ENCODE data around the gene UBE2L5. TPM values are rescaled to one million over a fixed set of nuclear protein-coding genes. Genes with fewer than 3 reads are reported as not detected.
A peak's percentile ranks its signal among the peaks of the same experiment; 100 is the strongest.

The UBE2L5 gene
- total RNA-seq, 4 donors from 2014 or later: 1.6 TPM; not detected in 3

DNA sequence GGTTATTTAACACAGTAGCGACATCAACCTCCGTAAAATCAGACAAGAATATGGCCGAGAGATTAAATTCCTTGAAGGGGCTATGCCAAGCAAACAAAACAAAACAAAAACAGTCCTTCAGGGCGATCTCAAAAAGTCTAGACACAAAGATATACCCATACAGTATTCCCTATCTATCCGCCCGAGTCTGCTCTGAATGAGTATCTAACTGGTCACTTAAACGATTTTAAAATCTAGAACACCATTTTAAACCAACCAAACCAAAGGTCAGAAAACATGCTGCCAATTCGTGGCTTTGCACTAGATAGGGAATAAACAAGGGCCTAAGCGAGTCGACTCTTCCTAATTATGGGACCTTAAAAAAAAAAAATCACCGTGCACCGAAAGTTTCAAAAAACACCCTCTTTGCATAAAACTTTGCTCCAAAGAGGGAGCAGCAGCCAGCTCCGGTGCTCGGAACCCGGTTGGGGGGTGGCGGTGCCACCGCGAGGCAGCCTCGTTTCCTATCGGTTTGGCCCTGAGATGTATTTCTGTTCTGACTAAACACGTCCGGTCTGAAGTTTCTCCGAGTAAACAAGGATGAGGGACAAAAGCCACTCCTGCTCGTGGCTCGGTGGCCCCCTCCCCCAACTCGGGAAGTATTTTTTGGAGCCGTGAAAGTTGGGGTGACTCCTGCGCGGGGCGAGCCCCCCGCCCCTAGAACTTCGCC, 41.6 kb downstream of the UBE2L5 start:
- TF ChIP-seq, protein P1, sequence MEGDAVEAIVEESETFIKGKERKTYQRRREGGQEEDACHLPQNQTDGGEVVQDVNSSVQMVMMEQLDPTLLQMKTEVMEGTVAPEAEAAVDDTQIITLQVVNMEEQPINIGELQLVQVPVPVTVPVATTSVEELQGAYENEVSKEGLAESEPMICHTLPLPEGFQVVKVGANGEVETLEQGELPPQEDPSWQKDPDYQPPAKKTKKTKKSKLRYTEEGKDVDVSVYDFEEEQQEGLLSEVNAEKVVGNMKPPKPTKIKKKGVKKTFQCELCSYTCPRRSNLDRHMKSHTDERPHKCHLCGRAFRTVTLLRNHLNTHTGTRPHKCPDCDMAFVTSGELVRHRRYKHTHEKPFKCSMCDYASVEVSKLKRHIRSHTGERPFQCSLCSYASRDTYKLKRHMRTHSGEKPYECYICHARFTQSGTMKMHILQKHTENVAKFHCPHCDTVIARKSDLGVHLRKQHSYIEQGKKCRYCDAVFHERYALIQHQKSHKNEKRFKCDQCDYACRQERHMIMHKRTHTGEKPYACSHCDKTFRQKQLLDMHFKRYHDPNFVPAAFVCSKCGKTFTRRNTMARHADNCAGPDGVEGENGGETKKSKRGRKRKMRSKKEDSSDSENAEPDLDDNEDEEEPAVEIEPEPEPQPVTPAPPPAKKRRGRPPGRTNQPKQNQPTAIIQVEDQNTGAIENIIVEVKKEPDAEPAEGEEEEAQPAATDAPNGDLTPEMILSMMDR (IDR thresholded peaks at IDR 0.05): no peak
- DNase-seq (ENCODE audit: low spot score): no peak
- ATAC-seq (ENCODE audit: low FRiP score): peak; percentile 6

DNA sequence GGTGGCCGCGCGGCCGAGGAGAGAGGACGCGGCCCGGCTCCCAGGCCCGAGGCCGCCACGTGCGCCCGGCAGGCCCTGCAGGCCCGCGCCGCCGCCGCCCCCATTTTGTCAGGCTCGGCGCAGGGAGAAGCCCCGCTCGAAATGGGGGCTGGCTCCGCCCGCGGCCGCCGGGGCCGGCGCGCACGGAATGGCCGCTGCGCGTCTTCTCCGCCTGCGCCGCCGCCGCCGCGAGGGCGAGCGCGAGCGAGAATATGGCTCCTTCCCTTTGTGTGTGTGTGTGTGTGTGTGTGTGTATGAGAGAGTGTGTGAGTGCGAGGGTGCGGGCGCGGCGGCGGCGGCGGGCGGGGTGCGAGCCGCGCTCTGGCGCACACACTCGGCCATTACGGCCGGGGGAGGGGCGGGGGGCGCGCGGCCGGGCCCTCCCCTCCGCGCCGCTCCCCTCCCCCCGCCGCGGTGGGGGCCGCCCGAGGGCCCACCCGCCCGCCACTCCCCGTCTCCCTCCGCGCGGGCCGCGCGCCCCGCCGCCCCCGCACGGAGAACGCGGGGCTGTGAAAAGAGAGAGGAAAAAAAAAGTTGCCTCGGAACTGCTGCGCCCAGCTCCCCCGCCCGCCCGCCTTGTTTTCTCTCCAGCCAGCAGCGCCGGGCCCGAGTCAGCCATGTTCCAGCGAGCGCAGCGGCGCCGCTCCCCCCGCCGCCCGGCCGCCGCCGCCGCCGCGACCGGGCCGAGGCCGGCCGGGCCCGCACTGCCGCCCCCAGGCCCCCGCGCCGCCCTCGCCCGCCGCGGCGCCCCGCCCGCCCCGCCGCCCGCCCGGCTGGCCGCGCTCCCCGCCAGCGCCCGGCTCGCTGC, 42.4 kb downstream of the UBE2L5 start:
- TF ChIP-seq, protein P1 (IDR thresholded peaks at IDR 0.05): no peak
- ATAC-seq (ENCODE audit: low FRiP score) (peak; percentile 69), DNase-seq (ENCODE audit: low spot score) (peak; percentile 35)

DNA sequence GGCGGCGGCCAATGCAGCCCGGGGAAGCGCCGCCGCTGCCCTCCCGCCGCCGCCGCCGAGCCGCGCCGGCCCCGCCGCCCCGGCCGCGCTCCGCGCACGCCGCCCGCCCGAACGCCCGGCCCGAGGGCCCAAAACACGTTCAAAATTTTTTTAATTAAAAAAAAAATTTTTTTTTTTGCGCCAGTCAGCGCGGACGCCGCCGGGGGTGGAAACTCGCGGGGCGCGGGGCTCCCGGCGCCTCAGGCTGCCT, 43.0 kb downstream of the UBE2L5 start:
- ATAC-seq (ENCODE audit: low FRiP score) (no peak), DNase-seq (ENCODE audit: low spot score) (no peak)
- TF ChIP-seq, protein P1 (IDR thresholded peaks at IDR 0.05): no peak

DNA sequence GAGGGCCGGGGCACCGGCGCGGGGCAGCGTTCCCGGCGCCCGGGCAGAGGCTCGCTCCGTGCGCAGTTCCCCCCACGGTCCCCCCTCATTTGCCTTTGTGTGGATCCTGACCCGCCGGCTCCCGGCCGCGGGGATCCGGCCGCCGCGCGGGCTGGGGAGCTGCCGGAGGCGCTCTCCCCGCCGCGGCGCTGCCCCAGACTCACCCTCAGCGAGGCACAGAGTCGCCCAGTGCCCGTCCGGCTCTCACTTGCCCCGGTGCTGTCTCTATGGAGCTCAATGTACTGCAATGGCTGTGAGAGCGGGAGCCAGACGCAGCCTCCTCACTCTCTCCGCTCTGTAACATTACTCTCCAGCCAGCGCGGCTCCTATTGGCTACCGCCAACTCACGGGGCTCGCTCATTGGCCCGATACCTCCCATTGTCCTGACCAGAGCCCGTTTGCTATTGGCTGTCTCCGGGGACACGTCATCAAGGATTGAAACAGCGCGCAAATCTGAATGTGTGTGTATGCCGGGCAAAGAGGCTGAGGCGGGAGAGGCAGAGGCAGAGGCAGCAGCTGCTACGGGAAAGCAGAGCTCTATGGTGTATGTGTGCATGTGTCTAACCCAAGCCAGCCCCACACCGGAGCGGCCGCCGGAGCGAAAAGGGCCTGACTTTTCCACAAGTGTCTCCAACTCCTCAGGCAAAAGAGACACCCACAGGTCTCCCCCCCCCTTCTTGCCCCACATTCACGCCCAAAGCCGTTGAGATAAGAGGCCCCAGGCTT, 43.5 kb downstream of the UBE2L5 start, which contains the start of gene HMGB1:
HMGB1 (minus strand) TSS at position 344 of the 765 bp plus-strand sequence. CDS start 2,256 bp downstream, outside the sequence.
- ATAC-seq (ENCODE audit: low FRiP score) (peak; percentile 97), DNase-seq (ENCODE audit: low spot score) (peak; percentile 96)
- TF ChIP-seq, protein P1 (IDR thresholded peaks at IDR 0.05): no peak

DNA sequence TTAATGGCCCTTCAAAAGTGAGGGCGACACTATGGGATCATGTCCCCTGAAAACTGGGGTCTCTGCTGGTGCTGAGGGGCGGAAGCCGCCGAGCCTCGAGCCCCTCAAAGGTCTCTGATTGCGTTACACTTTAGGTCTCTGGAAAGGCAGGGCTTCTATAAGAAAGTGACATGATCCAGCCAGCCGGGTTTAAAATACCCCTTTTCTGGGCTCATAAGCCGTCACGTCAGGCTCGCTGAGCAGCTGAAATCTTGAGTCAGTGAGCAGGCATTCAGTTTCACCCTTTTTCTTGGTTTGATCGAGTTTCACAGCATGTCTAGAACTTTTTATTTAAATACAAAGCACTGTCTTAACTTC, 44.0 kb downstream of the UBE2L5 start:
- DNase-seq (ENCODE audit: low spot score) (no peak), ATAC-seq (ENCODE audit: low FRiP score) (no peak)
- TF ChIP-seq, protein P1 (IDR thresholded peaks at IDR 0.05): no peak

DNA sequence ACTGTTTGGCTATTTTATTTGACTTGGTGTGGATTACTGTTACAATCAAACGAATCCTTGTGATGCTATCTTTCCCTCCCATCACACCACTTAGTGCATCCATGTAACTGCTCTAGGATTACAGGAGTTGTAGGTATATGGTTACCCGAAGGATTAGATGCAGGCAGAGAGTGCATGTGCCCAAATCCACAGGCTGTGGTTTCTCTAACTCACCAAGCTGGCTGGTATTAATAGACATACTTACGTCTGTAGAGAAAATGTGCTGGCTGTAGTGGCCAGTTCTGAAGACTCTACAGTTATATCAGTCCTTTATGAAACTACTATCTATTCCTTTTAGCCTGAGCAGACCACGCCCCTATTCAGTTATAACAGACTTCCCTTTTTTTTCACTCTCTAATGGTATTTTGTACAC, 44.6 kb downstream of the UBE2L5 start:
- TF ChIP-seq, protein P1 (IDR thresholded peaks at IDR 0.05): no peak
- ATAC-seq (ENCODE audit: low FRiP score) (no peak), DNase-seq (ENCODE audit: low spot score) (no peak)

Measured in omental fat pad (tissue), 4 donors.